HEK293 (cell line): ENCODE results near the gene TLE6.

ENCODE experiments used
- BCL11B ChIP-seq: fragments of 450-650 bp; formaldehyde crosslinking; IDR thresholded peaks from 2 replicates; pipeline ENCODE4 v1.5.1; 2016; ENCODE audit warnings: low read depth, missing biosample characterization, missing genetic modification characterization
- CTCF ChIP-seq: fragments of 450-650 bp; formaldehyde crosslinking; IDR thresholded peaks from 2 replicates; pipeline ENCODE4 v1.5.1; 2016; ENCODE audit warnings: missing biosample characterization, missing genetic modification characterization
- GFI1B ChIP-seq: fragments of 450-650 bp; formaldehyde crosslinking; IDR thresholded peaks from 2 replicates; pipeline ENCODE4 v1.5.1; 2016; ENCODE audit warnings: missing biosample characterization, missing genetic modification characterization
- IKZF3 ChIP-seq: fragments of 450-650 bp; IDR thresholded peaks from 2 replicates; pipeline ENCODE4 v1.5.0; 2018; ENCODE audit warnings: missing biosample characterization, mild to moderate bottlenecking, missing genetic modification characterization, moderate library complexity
- KLF16 ChIP-seq: fragments of 450-650 bp; formaldehyde crosslinking; IDR thresholded peaks from 2 replicates; pipeline ENCODE4 v1.5.1; 2017; ENCODE audit warnings: missing biosample characterization, missing genetic modification characterization
- KLF17 ChIP-seq: fragments of 450-650 bp; formaldehyde crosslinking; IDR thresholded peaks from 2 replicates; pipeline ENCODE4 v1.5.1; 2016; ENCODE audit warnings: missing biosample characterization, missing genetic modification characterization
- PRDM1 ChIP-seq: fragments of 450-650 bp; formaldehyde crosslinking; IDR thresholded peaks from 2 replicates; pipeline ENCODE4; 2016; ENCODE audit warnings: missing biosample characterization, missing genetic modification characterization
- PRDM4 ChIP-seq: fragments of 450-650 bp; formaldehyde crosslinking; IDR thresholded peaks from 2 replicates; pipeline ENCODE4 v1.5.1; 2017; ENCODE audit warnings: missing biosample characterization, missing genetic modification characterization
- TRIM28 ChIP-seq: IDR thresholded peaks from 2 replicates; pipeline ENCODE4 v1.6.1; 2011; ENCODE audit warnings: low read length, control low read depth, borderline replicate concordance
- TSHZ1 ChIP-seq: fragments of 450-650 bp; formaldehyde crosslinking; IDR thresholded peaks from 2 replicates; pipeline ENCODE4 v1.5.1; 2016; ENCODE audit warnings: missing biosample characterization, missing genetic modification characterization, borderline replicate concordance
- ZFHX2 ChIP-seq: fragments of 450-650 bp; formaldehyde crosslinking; conservative IDR thresholded peaks from 2 replicates; pipeline ENCODE4 v1.5.1; 2016; ENCODE audit warnings: missing biosample characterization, missing genetic modification characterization
- ZFP69B ChIP-seq: fragments of 450-650 bp; formaldehyde crosslinking; IDR thresholded peaks from 2 replicates; pipeline ENCODE4 v1.5.1; 2016; ENCODE audit warnings: missing biosample characterization, missing genetic modification characterization
- ZNF148 ChIP-seq: fragments of 450-650 bp; formaldehyde crosslinking; IDR thresholded peaks from 2 replicates; pipeline ENCODE4 v1.5.0; 2017; ENCODE audit warnings: missing biosample characterization, missing genetic modification characterization, borderline replicate concordance
- ZNF223 ChIP-seq: fragments of 450-650 bp; formaldehyde crosslinking; IDR thresholded peaks from 2 replicates; pipeline ENCODE4 v1.5.1; 2016; ENCODE audit warnings: missing biosample characterization, missing genetic modification characterization
- ZNF311 ChIP-seq: fragments of 450-650 bp; formaldehyde crosslinking; IDR thresholded peaks from 2 replicates; pipeline ENCODE4 v1.5.1; 2017; ENCODE audit warnings: missing biosample characterization, missing genetic modification characterization, borderline replicate concordance
- ZNF354C ChIP-seq: fragments of 450-650 bp; formaldehyde crosslinking; IDR thresholded peaks from 2 replicates; pipeline ENCODE4 v1.5.1; 2016; ENCODE audit warnings: missing biosample characterization, missing genetic modification characterization, low read depth, borderline replicate concordance
- ZNF544 ChIP-seq: fragments of 450-650 bp; formaldehyde crosslinking; IDR thresholded peaks from 2 replicates; pipeline ENCODE4 v1.5.0; 2017; ENCODE audit warnings: missing biosample characterization, missing genetic modification characterization
- ZNF629 ChIP-seq: fragments of 450-650 bp; formaldehyde crosslinking; IDR thresholded peaks from 2 replicates; pipeline ENCODE4 v1.5.1; 2017; ENCODE audit warnings: missing biosample characterization, missing genetic modification characterization
- ZNF660 ChIP-seq: fragments of 450-650 bp; IDR thresholded peaks from 2 replicates; pipeline ENCODE4 v1.5.1; 2018; ENCODE audit warnings: missing biosample characterization, mild to moderate bottlenecking, missing genetic modification characterization
- ZNF664 ChIP-seq: fragments of 450-650 bp; formaldehyde crosslinking; IDR thresholded peaks from 2 replicates; pipeline ENCODE4 v1.5.1; 2016; ENCODE audit warnings: missing biosample characterization, missing genetic modification characterization
- ZNF692 ChIP-seq: fragments of 450-650 bp; formaldehyde crosslinking; IDR thresholded peaks from 2 replicates; pipeline ENCODE4 v1.5.1; 2016; ENCODE audit warnings: missing biosample characterization, missing genetic modification characterization
- ZNF701 ChIP-seq: fragments of 450-650 bp; formaldehyde crosslinking; IDR thresholded peaks from 2 replicates; pipeline ENCODE4 v1.5.1; 2016; ENCODE audit warnings: missing biosample characterization, missing genetic modification characterization
- ZNF704 ChIP-seq: fragments of 450-650 bp; formaldehyde crosslinking; IDR thresholded peaks from 2 replicates; pipeline ENCODE4 v1.5.1; 2016; ENCODE audit warnings: missing biosample characterization, missing genetic modification characterization
- ZNF76 ChIP-seq: fragments of 450-650 bp; formaldehyde crosslinking; IDR thresholded peaks from 2 replicates; pipeline ENCODE4; 2016; ENCODE audit warnings: low read depth, missing biosample characterization, missing genetic modification characterization, borderline replicate concordance
- ZSCAN23 ChIP-seq: fragments of 450-650 bp; formaldehyde crosslinking; IDR thresholded peaks from 2 replicates; pipeline ENCODE4 v1.5.1; 2016; ENCODE audit warnings: missing biosample characterization, missing genetic modification characterization

TLE6 gene

GRCh38 chr19:2962018-2962670 is 15.2 kb upstream of the TLE6 start (continued):
- TF ChIP-seq ZNF692 (peak; percentile 65), GFI1B (tag by site-specific recombination) (no peak), ZNF148 (tag by site-specific recombination) (0 out of 2 replicates have a peak, but pooled peaks have one; percentile 64), ZNF629 (peak; percentile 100), TRIM28 (no peak), KLF17 (tag by site-specific recombination) (peak; percentile 93), ZSCAN23 (tag by site-specific recombination) (0 out of 2 replicates have a peak, but pooled peaks have one; percentile 33), ZFP69B (tag by site-specific recombination) (peak; percentile 49; the same call in 1 of the 2 replicates), PRDM1 (tag by site-specific recombination) (no peak), IKZF3 (tag by site-specific recombination) (peak; percentile 94), ZNF660 (tag by site-specific recombination) (peak; percentile 92), ZNF311 (tag by site-specific recombination) (no peak), PRDM4 (tag by site-specific recombination) (peak; percentile 32; the same call in 1 of the 2 replicates), KLF16 (tag by site-specific recombination) (peak; percentile 75), ZNF544 (tag by site-specific recombination) (no peak), BCL11B (tag by site-specific recombination) (0 out of 2 replicates have a peak, but pooled peaks have one; percentile 52), ZFHX2 (tag by site-specific recombination) (peak; percentile 35; the same call in 1 of the 2 replicates), ZNF704 (tag by site-specific recombination) (no peak), ZNF701 (tag by site-specific recombination) (no peak), CTCF (tag by site-specific recombination) (peak; percentile 75), ZNF76 (tag by site-specific recombination) (peak; percentile 59; the same call in 1 of the 2 replicates), ZNF223 (tag by site-specific recombination) (no peak), ZNF354C (tag by site-specific recombination) (no peak), TSHZ1 (tag by site-specific recombination) (peak; percentile 68; the same call in 1 of the 2 replicates), ZNF664 (0 out of 2 replicates have a peak, but pooled peaks have one; percentile 10)
